ENCODE results near the gene ENOPH1. TPM values are rescaled to one million over a fixed set of nuclear protein-coding genes. Genes with fewer than 3 reads are reported as not detected.

ENOPH1 gene
- polyA plus RNA-seq, 1 donor (not counting 4 experiments of a cell fraction or from before 2014, with no cell fraction given) = 29.4 TPM

- dilution Hi-C loops (cut with MboI; ENCODE audit: extremely low pct_ligation_motif_present, low sequenced_read_pairs) = no loop called here
- no peak for TF ChIP-seq CTCF (optimal IDR thresholded peaks at IDR 0.05 in 1 of 3, IDR thresholded peaks at IDR 0.05 in 1 of 3, conservative IDR thresholded peaks at IDR 0.05 in 1 of 3; ENCODE audit: extremely low read depth in 1 of 3, insufficient read depth in 2 of 3, low read length in 3 of 3)
- TF ChIP-seq EZH2 (IDR thresholded peaks at IDR 0.05; ENCODE audit: low read length) = no peak
- Histone ChIP-seq H3K4me2 (ENCODE audit: control insufficient read depth, extremely low read depth, insufficient read depth, low read depth, low read length) (peak overlapping the region; percentile 14), H3K27me3 (ENCODE audit: control insufficient read depth, extremely low read depth, insufficient read depth, low read length) (no peaks in the 10 kb centered on the region), H3K36me3 (ENCODE audit: control insufficient read depth in 2 of 2, extremely low read depth in 1 of 2, insufficient read depth in 2 of 2, low read length in 2 of 2) (peaks cover 3 to 12% of the 10 kb centered on the region in 2 experiments), H3K27ac (ENCODE audit: control insufficient read depth, insufficient read depth, low read length) (no peak overlapping the region), H3K9me1 (ENCODE audit: control insufficient read depth, extremely low read depth, insufficient read depth, low read length) (no peaks in the 10 kb centered on the region), H3K4me3 (ENCODE audit: control insufficient read depth in 2 of 3, extremely low read depth in 1 of 3, insufficient read depth in 2 of 3, low read depth in 1 of 3, low read length in 3 of 3) (no peak overlapping the region), H2AFZ (ENCODE audit: control insufficient read depth, low read length) (no peak overlapping the region), H3K9ac (ENCODE audit: control insufficient read depth, extremely low read depth, insufficient read depth, low read length) (no peak overlapping the region), H3K4me1 (ENCODE audit: control insufficient read depth, extremely low read depth, insufficient read depth, low read length) (peaks cover 38% of the 10 kb centered on the region), H4K20me1 (ENCODE audit: control insufficient read depth, extremely low read depth, insufficient read depth, low read length) (no peaks in the 10 kb centered on the region), H3K79me2 (ENCODE audit: control insufficient read depth, insufficient read depth, low read length) (peaks cover 83% of the 10 kb centered on the region), H3K9me3 (ENCODE audit: control insufficient read depth, low read depth, low read length) (no peaks in the 10 kb centered on the region)
- FAIRE-seq (no peak), DNase-seq (ENCODE audit: low read depth, low spot score) (no peak)
Observed at GRCh38 chr4:82433791-82434190, 3.4 kb downstream of the ENOPH1 start.

GRCh38 chr4:82434949-82435348 is 4.6 kb downstream of the ENOPH1 start:
- Histone ChIP-seq H3K27ac (ENCODE audit: control insufficient read depth, insufficient read depth, low read length) (no peak overlapping the region), H3K9ac (ENCODE audit: control insufficient read depth, extremely low read depth, insufficient read depth, low read length) (no peak overlapping the region), H3K9me1 (ENCODE audit: control insufficient read depth, extremely low read depth, insufficient read depth, low read length) (peaks cover 2% of the 10 kb centered on the region), H2AFZ (ENCODE audit: control insufficient read depth, low read length) (no peak overlapping the region), H3K4me2 (ENCODE audit: control insufficient read depth, extremely low read depth, insufficient read depth, low read depth, low read length) (no peak overlapping the region), H3K4me3 (ENCODE audit: control insufficient read depth in 2 of 3, extremely low read depth in 1 of 3, insufficient read depth in 2 of 3, low read depth in 1 of 3, low read length in 3 of 3) (no peak overlapping the region), H3K27me3 (ENCODE audit: control insufficient read depth, extremely low read depth, insufficient read depth, low read length) (no peaks in the 10 kb centered on the region), H3K79me2 (ENCODE audit: control insufficient read depth, insufficient read depth, low read length) (peaks cover 87% of the 10 kb centered on the region), H4K20me1 (ENCODE audit: control insufficient read depth, extremely low read depth, insufficient read depth, low read length) (no peaks in the 10 kb centered on the region), H3K36me3 (ENCODE audit: control insufficient read depth in 2 of 2, extremely low read depth in 1 of 2, insufficient read depth in 2 of 2, low read length in 2 of 2) (peaks cover 3 to 18% of the 10 kb centered on the region in 2 experiments), H3K9me3 (ENCODE audit: control insufficient read depth, low read depth, low read length) (no peaks in the 10 kb centered on the region), H3K4me1 (ENCODE audit: control insufficient read depth, extremely low read depth, insufficient read depth, low read length) (peaks cover 38% of the 10 kb centered on the region)
- DNase-seq (ENCODE audit: low read depth, low spot score) (no peak), FAIRE-seq (no peak)
- TF ChIP-seq EZH2 (IDR thresholded peaks at IDR 0.05; ENCODE audit: low read length) (no peak), CTCF (optimal IDR thresholded peaks at IDR 0.05 in 1 of 3, IDR thresholded peaks at IDR 0.05 in 1 of 3, conservative IDR thresholded peaks at IDR 0.05 in 1 of 3; ENCODE audit: extremely low read depth in 1 of 3, insufficient read depth in 2 of 3, low read length in 3 of 3) (no peak)
- dilution Hi-C loops (cut with MboI; ENCODE audit: extremely low pct_ligation_motif_present, low sequenced_read_pairs) = no loop called here
